Tibial artery (tissue), 4 donors: Measurements from ENCODE around the gene ATG9B.

ENCODE experiments used
- DNase-seq, 2 donors: peaks; one replicate each; pipeline ENCODE4 v3.0.0-alpha.2; 2019
- H3K27ac ChIP-seq, 2 donors: fragments of 200-600 bp; sonication (generic) in 1 of 2; 1 replicate in 1 of 2; 2 replicates in 1 of 2; pipeline ENCODE4 v1.5.1; 2018 to 2019; ENCODE audit warnings: mild to moderate bottlenecking in 1 of 2
- H3K27me3 ChIP-seq, 2 donors: fragments of 200-600 bp; sonication (generic) in 1 of 2; one replicate each; pipeline versions ENCODE4 v1.5.1 to v1.6.0; 2016 to 2019
- H3K36me3 ChIP-seq, 3 donors: fragments of 200-600 bp; sonication (generic) in 2 of 3; one replicate each; pipeline ENCODE4 v1.5.1; 2016 to 2019; ENCODE audit warnings: mild to moderate bottlenecking in 2 of 3
- H3K4me1 ChIP-seq, 4 donors: fragments of 200-600 bp; sonication (generic) in 2 of 4; 1 replicate in 3 of 4; 2 replicates in 1 of 4; pipeline ENCODE4 v1.5.1; 2016 to 2019
- H3K4me3 ChIP-seq, 2 donors: fragments of 200-600 bp; sonication (generic) in 1 of 2; 1 replicate in 1 of 2; 2 replicates in 1 of 2; pipeline ENCODE4 v1.5.1; 2018 to 2019; ENCODE audit warnings: mild to moderate bottlenecking in 2 of 2
- H3K9me3 ChIP-seq, 3 donors: fragments of 200-600 bp; sonication (generic) in 1 of 3; one replicate each; pipeline ENCODE4 v1.5.1; 2016 to 2019
- CTCF ChIP-seq, 2 experiments: fragments of 200-600 bp in 1 of 2; fragments of 450-650 bp in 1 of 2; IDR thresholded peaks; one replicate each; pipeline ENCODE4 v1.5.1; 2017 to 2019; ENCODE audit warnings: antibody characterized with exemption in 2 of 2, mild to moderate bottlenecking in 1 of 2, moderate library complexity in 1 of 2
- intact Hi-C: fragments of 100-400 bp; cut with DNase I; formaldehyde crosslinking; loops from one replicate; pipeline ENCODE4 v1.15.0; 2023; ENCODE audit warnings: low total_unique reads

The ATG9B gene

GRCh38 chr7:151038951-151039849 lies 14.9 kb upstream of the ATG9B start:
- intact Hi-C loops = loop anchor here (5.0 kb wide), 1 partner anchor 73 kb away; no protein-coding TSS in a partner anchor
- no peak overlapping the region for H3K4me3 ChIP-seq
- peak overlapping the region; percentile 52 to 61 for H3K27ac ChIP-seq
- peaks cover 12 to 67% (median 35%) of the 10 kb centered on the region in 3 donors for H3K36me3 ChIP-seq
- TF ChIP-seq CTCF (IDR thresholded peaks at IDR 0.05) = no peak
- H3K4me1 ChIP-seq = peaks cover 0 to 14% (median 11%) of the 10 kb centered on the region in 4 donors
- H3K9me3 ChIP-seq = no peaks in the 10 kb centered on the region
- DNase-seq = peak; percentile 74 to 80
- no peaks in the 10 kb centered on the region for H3K27me3 ChIP-seq

- no peak for DNase-seq
- TF ChIP-seq CTCF (IDR thresholded peaks at IDR 0.05) = no peak
- Histone ChIP-seq H3K9me3 (no peaks in the 10 kb centered on the region), H3K4me3 (no peak overlapping the region), H3K27me3 (no peaks in the 10 kb centered on the region), H3K27ac (no peak overlapping the region), H3K36me3 (peaks cover 12 to 60% (median 36%) of the 10 kb centered on the region in 3 donors), H3K4me1 (peaks cover 0 to 14% (median 11%) of the 10 kb centered on the region in 4 donors)
- intact Hi-C loops = loop anchor here (5.0 kb wide), 1 partner anchor 76 kb away; no protein-coding TSS in a partner anchor
These were observed 11.6 kb upstream of the ATG9B start for GRCh38 chr7:151035902-151036301.

- Histone ChIP-seq H3K27ac (no peak overlapping the region), H3K27me3 (no peaks in the 10 kb centered on the region), H3K4me3 (no peak overlapping the region), H3K36me3 (peaks cover 12 to 58% (median 36%) of the 10 kb centered on the region in 3 donors), H3K4me1 (peaks cover 0 to 14% (median 11%) of the 10 kb centered on the region in 4 donors), H3K9me3 (no peaks in the 10 kb centered on the region)
- no peak for DNase-seq
- no peak for TF ChIP-seq CTCF (IDR thresholded peaks at IDR 0.05)
- intact Hi-C loops = loop anchor here (5.0 kb wide), 1 partner anchor 77 kb away; no protein-coding TSS in a partner anchor
These were observed 10.9 kb upstream of the ATG9B start for GRCh38 chr7:151035026-151035717.

GRCh38 chr7:151034312-151035025 lies 10.2 kb upstream of the ATG9B start:
- Histone ChIP-seq H3K9me3 (no peaks in the 10 kb centered on the region), H3K4me3 (no peak overlapping the region), H3K36me3 (peaks cover 12 to 58% (median 36%) of the 10 kb centered on the region in 3 donors), H3K27me3 (no peaks in the 10 kb centered on the region), H3K27ac (no peak overlapping the region), H3K4me1 (peaks cover 0 to 16% (median 9%) of the 10 kb centered on the region in 4 donors)
- TF ChIP-seq CTCF (IDR thresholded peaks at IDR 0.05) = no peak
- intact Hi-C loops = loop anchor here (5.0 kb wide), 1 partner anchor 78 kb away; no protein-coding TSS in a partner anchor
- no peak for DNase-seq

- intact Hi-C loops = no loop called here
- Histone ChIP-seq H3K9me3 (no peaks in the 10 kb centered on the region), H3K27me3 (no peaks in the 10 kb centered on the region), H3K36me3 (peaks cover 12 to 58% (median 36%) of the 10 kb centered on the region in 3 donors), H3K4me1 (peaks cover 0 to 16% (median 7%) of the 10 kb centered on the region in 4 donors), H3K27ac (no peak overlapping the region), H3K4me3 (no peak overlapping the region)
- DNase-seq = no peak
- TF ChIP-seq CTCF (IDR thresholded peaks at IDR 0.05) = no peak
These were observed 9.6 kb upstream of the ATG9B start for GRCh38 chr7:151033864-151034249.
